ENCODE measurements around the gene ADAM8. TPM values are rescaled to one million over a fixed set of nuclear protein-coding genes. Genes with fewer than 3 reads are reported as not detected.

ADAM8 gene
- total and polyA plus RNA-seq, 2 of the 8 experiments (the other 6 are each of a cell fraction or from before 2014, with no cell fraction given) = 4.6 TPM

GRCh38 chr10:133247681-133248333 is 28.9 kb downstream of the ADAM8 start:
- Histone ChIP-seq H3K4me1 (replicated peaks in 1 of 4; ENCODE audit: control insufficient read depth in 3 of 4, insufficient read depth in 4 of 4, low read length in 3 of 4) (peaks cover 0 to 15% (median 8%) of the 10 kb centered on the region in 4 experiments; a peak in 5 of 7 replicates), H2BK120ac (replicated peaks; ENCODE audit: low read depth, low read length) (peak overlapping the region; percentile 31), H3K56ac (replicated peaks; ENCODE audit: insufficient read length, low read depth, low read length) (no peak overlapping the region), H2BK5ac (ENCODE audit: low read depth, low read length) (peak overlapping the region; percentile 75; the same call in 1 of the 2 replicates), H3K23me2 (ENCODE audit: low read depth, low read length) (0 out of 2 replicates have a peak, but pooled peaks cover 1% of the 10 kb centered on the region), H2AK5ac (ENCODE audit: low read depth, low read length) (no peak overlapping the region), H3K79me2 (ENCODE audit: control insufficient read depth in 1 of 2, insufficient read depth in 2 of 2, low read length in 2 of 2) (no peaks in the 10 kb centered on the region), H3K18ac (ENCODE audit: extremely low read depth, low read length) (peak overlapping the region; percentile 78; the same call in 1 of the 2 replicates), H3K9ac (replicated peaks in 1 of 4; ENCODE audit: extremely low read depth in 1 of 4, low read depth in 3 of 4, low read length in 3 of 4) (no peak overlapping the region), H2BK12ac (ENCODE audit: low read depth, low read length) (peak overlapping the region; percentile 50; the same call in 1 of the 2 replicates), H2BK15ac (ENCODE audit: low read length) (peak overlapping the region; percentile 72; the same call in 1 of the 2 replicates), H3K79me1 (ENCODE audit: low read depth, low read length) (0 out of 2 replicates have a peak, but pooled peaks cover 2% of the 10 kb centered on the region), H3K4me2 (ENCODE audit: insufficient read depth in 1 of 2, low read depth in 2 of 2, low read length in 2 of 2) (peak overlapping the region in 1 of 2 experiments; percentile 29; a peak in 1 of 4 replicates), H3K23ac (ENCODE audit: insufficient read length) (no peak overlapping the region), H3K27me3 (replicated peaks in 1 of 4; ENCODE audit: control insufficient read depth in 3 of 4, extremely low read depth in 1 of 4, insufficient read depth in 3 of 4, low read length in 3 of 4) (no peaks in the 10 kb centered on the region; a peak in 3 of 7 replicates), H2AFZ (ENCODE audit: low read length) (no peak overlapping the region), H4K5ac (ENCODE audit: insufficient read length, low read depth, low read length) (no peak overlapping the region), H3K14ac (ENCODE audit: insufficient read length) (no peak overlapping the region), H3K9me3 (ENCODE audit: insufficient read depth in 2 of 2, low read depth in 1 of 2, low read length in 1 of 2) (no peaks in the 10 kb centered on the region), H3K27ac (ENCODE audit: low read depth, low read length) (no peak overlapping the region), H4K91ac (replicated peaks; ENCODE audit: insufficient read length, low read length) (peak overlapping the region; percentile 47), H4K20me1 (replicated peaks in 1 of 2; ENCODE audit: control insufficient read depth in 1 of 2, insufficient read depth in 2 of 2, low read length in 2 of 2) (peaks cover 0 to 6% of the 10 kb centered on the region in 2 experiments), H2BK20ac (ENCODE audit: low read length) (no peak overlapping the region), H3K4me3 (ENCODE audit: extremely low read depth in 1 of 4, insufficient read depth in 2 of 4, low read depth in 3 of 4, low read length in 4 of 4) (no peak overlapping the region), H3K36me3 (ENCODE audit: control insufficient read depth in 2 of 4, insufficient read depth in 4 of 4, low read length in 3 of 4) (no peaks in the 10 kb centered on the region; a peak in 1 of 8 replicates), H3K4ac (replicated peaks; ENCODE audit: insufficient read length, low read depth, low read length) (no peak overlapping the region), H4K8ac (ENCODE audit: extremely low read depth, insufficient read depth, low read length) (no peak overlapping the region; the same call in none of the 2 replicates)
- DNase-seq (ENCODE audit: low read depth in 1 of 2, low spot score in 2 of 2) = no peak
- WGBS, 2 experiments (ENCODE audit: extremely low coverage in 1 of 2, insufficient coverage in 1 of 2, insufficient read length in 1 of 2, insufficient replicate concordance in 2 of 2, low coverage in 1 of 2, low lambda C conversion rate in 2 of 2, missing lambda C conversion rate in 1 of 2) = 84% methylated on average over 32 of the region's 36 CpGs; no CpG with 5 or more reads in 1 of the 2 experiments
- no peak for TF ChIP-seq TEAD4 (IDR thresholded peaks at IDR 0.05; ENCODE audit: low read depth, low read length)
- TF ChIP-seq E2F6 (IDR thresholded peaks at IDR 0.05) = 0 out of 2 replicates have a peak, but pooled peaks have one; percentile 0
- POLR2A ChIA-PET (ENCODE audit: partially characterized antibody) = interaction anchor here (2.1 to 2.3 kb wide), 2 partner anchors 10 kb away, joined by 5 to 6 read pairs; partner anchors contain the start of gene VENTX
- FAIRE-seq = no peak
- CTCF ChIA-PET (ENCODE audit: partially characterized antibody) = interaction anchor here (0.6 to 3.6 kb wide), 10 partner anchors 10 to 309 kb away, joined by 3 to 24 read pairs (median 6); no protein-coding TSS in a partner anchor
